HepG2 (cell line): ENCODE results near the gene CTNNAL1. TPM values are rescaled to one million over a fixed set of nuclear protein-coding genes. Genes with fewer than 3 reads are reported as not detected.

Source experiments
- ATAC-seq: fragments of 200-7000 bp; cut with Tn5 transposase; 3 replicates; pipeline ENCODE4 v1.9.1; 2020; ENCODE audit warnings: mild to moderate bottlenecking, moderate library complexity
- BruUV-seq: library from RNA; stranded (reverse); fragments of 400-500 nt; replicated peaks from 2 replicates; lab custom pipeline; 2021; lab: Mats Ljungman, UMichigan
- CTCF ChIA-PET: fragments of 300-600 bp; formaldehyde crosslinking; extraction: SDS; loops from one replicate; lab custom pipeline; 2021; ENCODE audit warnings: low total read pairs, inconsistent platforms, low intra/inter-chr PET ratio; lab: Yijun Ruan, JAX
- POLR2A ChIA-PET: fragments of 350-600 bp; sonication (Branson Sonifier 250); formaldehyde crosslinking; loops from one replicate; lab custom pipeline; 2020; ENCODE audit warnings: antibody characterized with exemption, inconsistent platforms; lab: Yijun Ruan, JAX
- DNase-seq: peaks from one replicate; pipeline ENCODE4 v3.0.0-alpha.2; 2015; ENCODE audit warnings: low spot score
- FAIRE-seq: peaks from 3 replicates; lab custom pipeline; 2011; peaks lifted over from hg19 to GRCh38; lab: Jason Lieb, UNC
- H2AFZ ChIP-seq: one replicate; pipeline ENCODE4 v1.6.1; 2011; ENCODE audit warnings: low read length, inconsistent platforms
- H3K27ac ChIP-seq: fragments of 300-600 bp; 3 replicates; pipeline ENCODE4 v1.8.0; 2011; ENCODE audit warnings: mixed run types, mild to moderate bottlenecking, mixed read lengths, low read length, inconsistent platforms; ENCODE audit not compliant: insufficient read depth; ENCODE audit errors: extremely low read length
- H3K27me3 ChIP-seq, 2 experiments: fragments of 200-600 bp in 1 of 2; 2 replicates in 1 of 2; 3 replicates in 1 of 2; pipeline versions ENCODE4 v1.6.0 to v1.8.0; 2011; ENCODE audit warnings: low read length in 2 of 2, mild to moderate bottlenecking in 2 of 2, moderate library complexity in 2 of 2, inconsistent platforms in 1 of 2; ENCODE audit not compliant: insufficient read depth in 2 of 2, control insufficient read depth in 1 of 2
- H3K36me3 ChIP-seq, 2 experiments: fragments of 200-600 bp in 1 of 2; replicated peaks in 1 of 2; 2 replicates in 1 of 2; 3 replicates in 1 of 2; pipeline versions ENCODE4 v1.5.1 to v1.8.0; 2011; ENCODE audit warnings: low read length in 2 of 2, inconsistent platforms in 1 of 2; ENCODE audit not compliant: insufficient read depth in 2 of 2, control insufficient read depth in 1 of 2
- H3K4me1 ChIP-seq: 2 replicates; pipeline ENCODE4 v1.5.1; 2012; ENCODE audit warnings: low read length, inconsistent platforms; ENCODE audit not compliant: insufficient read depth
- H3K4me2 ChIP-seq: 2 replicates; pipeline ENCODE4 v1.6.0; 2011; ENCODE audit warnings: low read depth, low read length, inconsistent platforms
- H3K4me3 ChIP-seq, 3 experiments: fragments of 200-600 bp in 1 of 3; sonication (generic), shearing (Covaris generic) in 1 of 3; replicated peaks in 1 of 3; 2 replicates each; pipeline ENCODE4 v1.5.1; 2011 to 2016; ENCODE audit warnings: low read length in 3 of 3, inconsistent platforms in 2 of 3, low read depth in 2 of 3, mild to moderate bottlenecking in 2 of 3, control low read depth in 1 of 3, mixed read lengths in 1 of 3; ENCODE audit not compliant: insufficient read depth in 1 of 3
- H3K79me2 ChIP-seq: one replicate; pipeline ENCODE4 v1.6.1; 2011; ENCODE audit warnings: low read length, inconsistent platforms; ENCODE audit not compliant: insufficient read depth
- H3K9ac ChIP-seq: 2 replicates; pipeline ENCODE4 v1.6.0; 2011; ENCODE audit warnings: mild to moderate bottlenecking, low read depth, low read length, inconsistent platforms; ENCODE audit not compliant: insufficient read depth
- H3K9me3 ChIP-seq: 2 replicates; pipeline ENCODE4 v1.5.1; 2012; ENCODE audit warnings: mild to moderate bottlenecking, low read length
- H4K20me1 ChIP-seq: 2 replicates; pipeline ENCODE4 v1.6.0; 2011; ENCODE audit warnings: inconsistent platforms, mild to moderate bottlenecking, low read length, moderate library complexity; ENCODE audit not compliant: insufficient read depth
- BCL6 ChIP-seq: IDR thresholded peaks from 2 replicates; pipeline ENCODE4 v1.6.1; 2016; ENCODE audit warnings: missing genetic modification reagents, missing compliant biosample characterization
- GLMP ChIP-seq: sonication (generic); formaldehyde crosslinking; IDR thresholded peaks from 2 replicates; pipeline ENCODE4 v1.9.0; 2021; ENCODE audit warnings: missing genetic modification reagents, mild to moderate bottlenecking, borderline replicate concordance
- HDAC2 ChIP-seq: sonication (generic); formaldehyde crosslinking; IDR thresholded peaks from 2 replicates; pipeline ENCODE4 v1.4.0; 2020; ENCODE audit warnings: missing genetic modification reagents
- MED1 ChIP-seq: sonication (generic); formaldehyde crosslinking; IDR thresholded peaks from 2 replicates; pipeline ENCODE4 v1.4.0; 2020; ENCODE audit warnings: missing genetic modification reagents
- PHF8 ChIP-seq: sonication (generic); formaldehyde crosslinking; IDR thresholded peaks from 2 replicates; pipeline ENCODE4 v1.5.0; 2020; ENCODE audit warnings: missing genetic modification reagents
- SNAPC2 ChIP-seq: sonication (generic); formaldehyde crosslinking; IDR thresholded peaks from 2 replicates; pipeline ENCODE4 v1.8.1; 2022; ENCODE audit warnings: mild to moderate bottlenecking, missing genetic modification reagents
- ZBTB44 ChIP-seq: sonication (generic); formaldehyde crosslinking; IDR thresholded peaks from 2 replicates; pipeline ENCODE4 v1.4.0; 2020; ENCODE audit warnings: missing genetic modification reagents
- ZNF569 ChIP-seq: sonication (generic); formaldehyde crosslinking; IDR thresholded peaks from 2 replicates; pipeline ENCODE4 v1.5.0; 2020; ENCODE audit warnings: mild to moderate bottlenecking, missing genetic modification reagents, moderate library complexity, borderline replicate concordance
- ZNF7 ChIP-seq: IDR thresholded peaks from 2 replicates; pipeline ENCODE4 v1.6.1; 2016; ENCODE audit warnings: missing biosample characterization, missing genetic modification reagents
- WGBS: methylation state at CpG from one replicate; pipeline ENCODE4 v1.1.6; 2017; ENCODE audit warnings: low lambda C conversion rate; 5-methylcytosine and 5-hydroxymethylcytosine counted together
- in situ Hi-C: cut with HindIII; loops from 2 replicates; pipeline ENCODE4 v1.10.0; 2017; ENCODE audit warnings: low pct_unique_long_range_greater_than_20kb; ENCODE audit not compliant: extremely low pct_ligation_motif_present
- intact Hi-C: fragments of 100-400 bp; cut with micrococcal nuclease; formaldehyde crosslinking; loops from one replicate; pipeline ENCODE4 v1.10.0; 2022; ENCODE audit not compliant: unreplicated experiment
- polyA plus RNA-seq, 8 experiments: library from polyadenylated mRNA; depleted of rRNA in 3 of 8; stranded (reverse) in 7 of 8; unstranded in 1 of 8; fragments of >200 nt; fragmentation: Illumina TruSeq in 4 of 8; extraction: Trizol in 4 of 8; gene quantifications; 2 replicates each; pipeline versions ENCODE4 v1.2.1 to v1.2.3, GENCODE V29; 2011 to 2016; ENCODE audit warnings: low read depth in 4 of 8, missing spikeins in 1 of 8, mixed read lengths in 1 of 8; ENCODE audit not compliant: insufficient read depth in 1 of 8
- total RNA-seq, 5 experiments: library from RNA; depleted of rRNA; stranded (reverse); fragments of >200 nt; fragmentation: Illumina TruSeq; extraction: Trizol; gene quantifications; 2 replicates each; pipeline ENCODE4 v1.2.3, GENCODE V29; 2016; ENCODE audit warnings: low read depth in 1 of 5
- TF ChIP-seq, protein P1 (sequence below): sonication (generic); formaldehyde crosslinking; IDR thresholded peaks from 2 replicates; pipeline ENCODE4 v1.5.0; 2020; ENCODE audit warnings: missing genetic modification reagents, mild to moderate bottlenecking, borderline replicate concordance

Gene CTNNAL1
- total and polyA plus RNA-seq, 2 of the 13 experiments (the other 11 are each of a cell fraction or from before 2014, with no cell fraction given), result 32.0 to 162 TPM

- ChIA-PET POLR2A (no interaction called here), CTCF (no interaction called here)
- BruUV-seq, result no TSS peak
- ATAC-seq, result no peak
- H3K4me2 ChIP-seq, result no peak overlapping the region
- no peak overlapping the region for H3K4me3 ChIP-seq
- 100% methylated on average over 2 of the region's 2 CpGs for WGBS
- no peak overlapping the region for H3K27ac ChIP-seq
- intact Hi-C loops (no loop called here), in situ Hi-C loops (no loop called here)
- no peak overlapping the region for H3K9ac ChIP-seq
- no peak for TF ChIP-seq HDAC2 (CRISPR knock-in tag)
- TF ChIP-seq ZBTB44 (CRISPR knock-in tag), result no peak
- TF ChIP-seq ZNF569 (CRISPR knock-in tag), result no peak
- TF ChIP-seq, protein P1, sequence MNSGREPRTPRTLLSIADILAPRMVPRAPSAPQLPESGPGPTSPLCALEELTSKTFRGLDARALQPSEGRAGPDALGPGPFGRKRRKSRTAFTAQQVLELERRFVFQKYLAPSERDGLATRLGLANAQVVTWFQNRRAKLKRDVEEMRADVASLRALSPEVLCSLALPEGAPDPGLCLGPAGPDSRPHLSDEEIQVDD (CRISPR knock-in tag), result no peak
- TF ChIP-seq BCL6 (CRISPR knock-in tag), result no peak
- no peak for TF ChIP-seq PHF8 (CRISPR knock-in tag)
- no peak for TF ChIP-seq SNAPC2 (CRISPR knock-in tag)
- no peak for TF ChIP-seq GLMP (CRISPR knock-in tag)
- no peak for TF ChIP-seq MED1 (CRISPR knock-in tag)
- no peak for TF ChIP-seq ZNF7 (CRISPR knock-in tag)
- no peak overlapping the region for H2AFZ ChIP-seq
- H3K9me3 ChIP-seq, result no peaks in the 10 kb centered on the region
- peaks cover 48% of the 10 kb centered on the region for H3K4me1 ChIP-seq
- FAIRE-seq, result no peak
- H3K79me2 ChIP-seq, result peaks cover 6% of the 10 kb centered on the region
- no peaks in the 10 kb centered on the region for H4K20me1 ChIP-seq
- no peaks in the 10 kb centered on the region for H3K27me3 ChIP-seq
- no peak for DNase-seq
- peaks cover 0 to 14% of the 10 kb centered on the region in 2 experiments; a peak in 4 of 5 replicates for H3K36me3 ChIP-seq
These were observed 13.9 kb upstream of the CTNNAL1 start for GRCh38 chr9:109027176-109027575.
